Measurements from ENCODE around the gene FLYWCH1. TPM values are rescaled to one million over a fixed set of nuclear protein-coding genes. Genes with fewer than 3 reads are reported as not detected.

FLYWCH1 gene
- total RNA-seq, 3 donors from 2014 or later, result 39.8 to 47.9 (median 46.8) TPM

DNA sequence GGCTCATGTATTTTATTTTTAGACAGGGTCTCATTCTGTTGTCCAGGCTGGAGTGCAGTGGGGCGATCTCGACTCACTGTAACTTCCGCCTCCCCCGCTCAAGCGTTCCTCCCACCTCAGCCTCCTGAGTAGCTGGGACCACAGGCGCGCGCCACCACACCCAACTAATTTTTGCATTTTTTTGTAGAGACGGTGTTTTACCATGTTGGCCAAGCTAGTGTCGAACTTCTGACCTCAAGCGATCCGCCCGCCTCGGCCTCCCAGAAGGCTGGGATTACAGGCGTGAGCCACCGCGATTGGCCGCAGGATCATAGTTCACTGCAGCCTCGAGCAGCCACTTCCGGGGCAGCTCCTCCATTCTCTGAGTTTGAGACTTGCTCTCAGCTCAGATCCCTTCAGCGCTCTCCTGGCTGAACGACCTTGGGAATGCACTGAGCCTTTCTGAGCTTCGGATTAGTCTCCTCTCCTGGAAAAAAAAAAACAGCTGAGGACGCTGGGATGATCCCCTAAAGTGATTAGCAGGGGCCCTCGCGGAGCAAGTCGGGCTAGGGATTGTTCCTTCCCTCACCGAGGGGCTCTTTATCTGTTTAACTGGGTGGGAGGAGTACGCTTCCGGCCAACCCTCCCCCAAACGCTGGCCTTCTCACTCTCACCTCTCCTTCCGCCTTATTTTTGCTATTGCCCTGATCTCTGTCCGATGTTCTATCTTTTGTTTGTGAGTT, 69.6 kb downstream of the FLYWCH1 start:
- Mint-ChIP-seq H3K9me3 (no peaks in the 10 kb centered on the region), H3K4me1 (ENCODE audit: low read depth) (peaks cover 14% of the 10 kb centered on the region), H3K27me3 (ENCODE audit: low read depth) (no peaks in the 10 kb centered on the region), H3K36me3 (ENCODE audit: insufficient read depth) (no peaks in the 10 kb centered on the region), H3K4me3 (peak overlapping the region; percentile 79)
- DNase-seq (no peak), ATAC-seq (no peak)

DNA sequence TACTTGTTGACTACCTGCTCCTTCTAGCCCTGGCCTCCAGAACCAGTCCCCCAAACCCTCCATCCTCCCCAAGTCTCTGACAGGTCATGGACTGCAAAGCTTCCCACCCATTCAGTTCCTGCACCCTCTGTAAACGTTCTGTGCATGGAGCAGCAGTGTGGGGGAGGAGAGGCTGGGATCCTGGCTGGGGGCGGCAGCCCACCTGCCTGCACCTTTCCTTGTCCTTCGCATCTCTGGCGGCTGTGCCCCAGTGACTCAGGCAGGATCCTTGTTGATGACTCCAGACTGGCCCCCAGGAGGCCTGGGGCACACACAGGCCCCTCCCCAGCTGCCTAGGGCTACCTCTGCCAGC, 70.1 kb downstream of the FLYWCH1 start:
- no peak for ATAC-seq
- H3K36me3 Mint-ChIP-seq (ENCODE audit: insufficient read depth), result no peaks in the 10 kb centered on the region
- H3K27me3 Mint-ChIP-seq (ENCODE audit: low read depth), result no peaks in the 10 kb centered on the region
- no peak for DNase-seq
- peak overlapping the region; percentile 79 for H3K4me3 Mint-ChIP-seq
- no peaks in the 10 kb centered on the region for H3K9me3 Mint-ChIP-seq
- H3K4me1 Mint-ChIP-seq (ENCODE audit: low read depth), result peaks cover 14% of the 10 kb centered on the region

DNA sequence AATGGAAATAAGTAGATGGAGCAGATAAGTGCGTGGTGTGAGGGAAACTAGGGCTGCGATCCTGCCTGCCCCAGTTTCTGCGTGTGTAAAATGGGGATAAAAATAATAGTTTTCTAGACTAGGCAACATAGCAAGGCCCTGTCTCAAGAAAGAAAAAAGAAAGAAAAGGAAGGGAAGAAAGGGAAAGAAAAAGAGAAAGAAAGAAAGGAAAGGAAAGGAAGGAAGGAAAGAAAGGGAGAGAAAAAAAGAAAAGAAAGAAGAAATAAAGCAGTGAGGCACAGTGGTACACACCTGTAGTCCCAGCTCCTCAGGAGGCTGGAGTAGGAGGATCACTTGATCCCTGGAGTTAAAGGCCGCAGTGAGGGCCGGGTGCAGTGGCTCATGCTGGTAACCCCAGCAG, 70.7 kb downstream of the FLYWCH1 start:
- Mint-ChIP-seq H3K36me3 (ENCODE audit: insufficient read depth) (no peaks in the 10 kb centered on the region), H3K9me3 (no peaks in the 10 kb centered on the region), H3K4me1 (ENCODE audit: low read depth) (peaks cover 14% of the 10 kb centered on the region), H3K4me3 (no peak overlapping the region), H3K27me3 (ENCODE audit: low read depth) (no peaks in the 10 kb centered on the region)
- DNase-seq (no peak), ATAC-seq (no peak)

DNA sequence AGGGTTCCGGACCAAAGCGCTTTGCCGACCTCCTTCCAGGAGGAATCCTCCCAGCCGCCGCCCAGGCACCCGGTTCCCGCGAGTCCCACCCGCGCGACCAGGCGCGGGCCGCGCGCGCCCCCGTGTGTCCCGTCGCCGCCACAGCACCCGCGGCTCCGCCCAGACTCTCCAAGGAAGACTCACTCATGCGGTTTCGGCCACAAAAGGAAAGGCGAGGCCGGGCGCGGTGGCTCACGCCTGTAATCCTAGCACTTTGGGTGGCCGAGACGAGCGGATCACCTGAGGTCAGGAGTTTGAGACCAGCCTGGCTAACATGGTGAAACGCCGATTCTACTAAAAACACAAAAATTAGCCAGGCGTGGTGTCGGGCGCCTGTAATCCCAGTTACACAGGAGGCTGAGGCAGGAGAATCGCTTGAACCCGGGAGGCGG, 72.0 kb downstream of the FLYWCH1 start:
- Mint-ChIP-seq H3K4me1 (ENCODE audit: low read depth) (peaks cover 14% of the 10 kb centered on the region), H3K27me3 (ENCODE audit: low read depth) (no peaks in the 10 kb centered on the region), H3K4me3 (no peak overlapping the region), H3K36me3 (ENCODE audit: insufficient read depth) (no peaks in the 10 kb centered on the region), H3K9me3 (no peaks in the 10 kb centered on the region)
- DNase-seq, result peak; percentile 52
- peak; percentile 49 to 61 for ATAC-seq

DNA sequence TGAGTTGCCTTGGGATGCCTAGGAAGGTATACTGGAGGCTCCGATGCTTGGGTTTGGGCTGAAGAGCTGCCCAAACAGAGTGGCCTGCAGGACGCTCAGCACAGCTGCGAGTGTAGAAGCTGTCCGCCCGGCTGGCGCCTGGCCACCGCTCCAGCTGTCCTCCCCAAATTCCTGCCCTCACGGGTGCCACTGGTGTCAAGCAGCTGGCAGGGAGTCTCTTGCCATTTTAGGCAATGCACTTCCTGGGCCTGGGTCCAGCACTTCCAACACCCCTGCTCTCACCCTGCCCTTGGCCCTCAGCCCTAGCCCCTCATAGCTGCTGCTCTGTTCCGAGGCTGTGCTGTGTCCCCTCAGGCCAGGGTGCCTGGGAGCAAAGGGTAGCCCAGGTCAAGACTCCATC, 73.7 kb downstream of the FLYWCH1 start:
- ATAC-seq, result no peak
- Mint-ChIP-seq H3K36me3 (ENCODE audit: insufficient read depth) (no peaks in the 10 kb centered on the region), H3K9me3 (no peaks in the 10 kb centered on the region), H3K4me3 (no peak overlapping the region), H3K27me3 (ENCODE audit: low read depth) (no peaks in the 10 kb centered on the region), H3K4me1 (ENCODE audit: low read depth) (peaks cover 14% of the 10 kb centered on the region)
- DNase-seq, result no peak

DNA sequence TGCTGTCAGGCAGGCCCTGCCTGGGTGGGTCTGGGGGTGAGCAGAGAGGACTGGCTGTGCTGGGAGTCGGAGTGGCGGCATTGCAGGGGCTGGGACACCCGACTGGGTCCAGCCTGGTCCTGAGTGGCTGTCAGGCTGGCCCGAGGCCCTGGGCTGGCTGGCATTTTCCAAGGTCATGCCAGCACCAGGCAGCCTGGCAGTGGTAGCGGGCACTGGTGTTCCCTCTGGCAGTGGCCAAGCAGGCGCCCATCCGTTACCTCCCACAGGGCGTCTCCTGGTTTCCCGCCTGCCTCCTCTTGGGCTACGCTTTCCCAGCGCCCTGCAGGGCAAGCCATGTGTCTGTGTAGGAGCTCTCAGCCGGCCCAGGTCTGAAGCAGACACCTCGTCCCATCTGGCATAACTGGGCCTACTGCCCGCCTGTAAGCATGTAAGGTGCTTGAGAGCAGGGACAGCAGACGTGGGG, 74.2 kb downstream of the FLYWCH1 start:
- Mint-ChIP-seq H3K9me3 (no peaks in the 10 kb centered on the region), H3K36me3 (ENCODE audit: insufficient read depth) (no peaks in the 10 kb centered on the region), H3K27me3 (ENCODE audit: low read depth) (no peaks in the 10 kb centered on the region)

DNA sequence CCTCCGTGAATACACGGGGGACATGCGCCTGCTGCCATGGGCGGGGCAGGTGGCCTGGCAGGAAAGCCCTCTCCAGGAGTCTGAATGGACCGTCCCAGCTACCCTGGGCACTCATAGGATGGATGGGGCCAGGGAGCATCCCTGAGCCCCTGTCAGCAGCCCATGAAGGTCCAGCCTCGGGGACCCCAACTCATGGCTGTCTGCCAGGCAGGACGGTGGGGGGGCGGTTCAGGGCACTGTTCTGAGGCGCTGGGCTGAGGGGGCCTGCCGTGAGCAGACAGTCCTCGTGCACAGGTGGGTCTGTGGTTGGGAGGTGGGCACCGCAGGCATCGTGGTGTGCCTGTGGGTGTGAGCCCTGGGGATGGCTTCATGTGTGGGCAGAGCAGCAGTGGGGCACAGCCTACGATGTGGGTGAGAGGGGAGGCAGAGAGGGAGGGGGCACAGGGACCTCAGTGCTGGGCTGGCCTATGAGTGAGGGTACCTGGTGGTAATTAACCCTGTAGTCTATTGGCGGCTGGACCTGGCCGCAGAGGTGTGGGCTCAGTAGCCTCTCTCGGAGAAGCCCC, 75.0 kb downstream of the FLYWCH1 start:
- Mint-ChIP-seq H3K4me3 (no peak overlapping the region), H3K27me3 (ENCODE audit: low read depth) (no peaks in the 10 kb centered on the region), H3K9me3 (no peaks in the 10 kb centered on the region), H3K36me3 (ENCODE audit: insufficient read depth) (no peaks in the 10 kb centered on the region), H3K4me1 (ENCODE audit: low read depth) (peaks cover 4% of the 10 kb centered on the region)
- DNase-seq (no peak), ATAC-seq (no peak)

More for the DNA sequence above, 74.2 kb downstream of the FLYWCH1 start:
- H3K4me3 Mint-ChIP-seq, result no peak overlapping the region
- DNase-seq (no peak), ATAC-seq (no peak)
- peaks cover 10% of the 10 kb centered on the region for H3K4me1 Mint-ChIP-seq (ENCODE audit: low read depth)

DNA sequence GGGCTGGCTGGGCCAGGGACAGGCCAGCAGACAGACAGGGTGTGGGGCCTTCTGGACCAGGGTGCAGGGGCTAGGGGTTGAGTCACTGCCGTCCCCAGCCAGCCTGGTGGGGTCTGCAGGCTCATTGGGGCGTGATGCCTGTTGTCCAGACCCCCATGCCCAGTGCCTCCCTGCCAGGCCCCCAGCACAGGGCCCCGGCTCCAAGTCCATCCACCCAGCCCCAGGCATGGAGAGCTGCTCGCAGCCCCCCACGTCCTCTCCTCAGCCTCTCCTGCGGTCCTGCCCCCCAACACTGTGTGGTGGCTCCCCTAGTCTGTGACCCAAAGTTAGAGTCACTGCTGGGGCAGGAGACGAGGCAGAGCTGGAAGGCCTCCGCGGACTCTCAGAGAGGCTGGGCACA, 75.6 kb downstream of the FLYWCH1 start:
- H3K9me3 Mint-ChIP-seq, result no peaks in the 10 kb centered on the region
- no peak for DNase-seq
- H3K36me3 Mint-ChIP-seq (ENCODE audit: insufficient read depth), result no peaks in the 10 kb centered on the region
- no peak for ATAC-seq
- no peak overlapping the region for H3K4me3 Mint-ChIP-seq
- peaks cover 3% of the 10 kb centered on the region for H3K4me1 Mint-ChIP-seq (ENCODE audit: low read depth)
- H3K27me3 Mint-ChIP-seq (ENCODE audit: low read depth), result no peaks in the 10 kb centered on the region

DNA sequence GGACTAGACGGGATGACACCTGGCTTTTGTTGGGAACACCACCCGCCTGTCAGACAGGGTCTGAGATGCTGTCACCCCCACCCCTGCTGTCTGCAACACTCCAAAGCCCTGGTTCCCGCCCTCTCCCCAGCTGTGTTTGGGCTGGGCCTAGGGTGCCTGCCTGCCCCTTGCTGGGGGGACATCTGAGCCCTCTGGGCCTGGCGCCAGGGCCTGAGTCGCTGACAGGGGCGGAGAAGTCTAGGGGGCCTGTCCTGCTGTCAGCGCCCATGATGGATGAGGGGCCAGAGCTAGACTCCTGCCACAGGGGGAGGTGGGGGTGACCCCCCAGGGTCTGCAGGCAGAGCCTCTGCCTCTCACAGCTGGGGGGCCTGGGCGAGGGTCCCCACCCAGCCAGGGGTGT, 76.1 kb downstream of the FLYWCH1 start:
- ATAC-seq (no peak), DNase-seq (no peak)
- Mint-ChIP-seq H3K9me3 (no peaks in the 10 kb centered on the region), H3K4me1 (ENCODE audit: low read depth) (peaks cover 3% of the 10 kb centered on the region), H3K4me3 (no peak overlapping the region), H3K27me3 (ENCODE audit: low read depth) (no peaks in the 10 kb centered on the region), H3K36me3 (ENCODE audit: insufficient read depth) (no peaks in the 10 kb centered on the region)

DNA sequence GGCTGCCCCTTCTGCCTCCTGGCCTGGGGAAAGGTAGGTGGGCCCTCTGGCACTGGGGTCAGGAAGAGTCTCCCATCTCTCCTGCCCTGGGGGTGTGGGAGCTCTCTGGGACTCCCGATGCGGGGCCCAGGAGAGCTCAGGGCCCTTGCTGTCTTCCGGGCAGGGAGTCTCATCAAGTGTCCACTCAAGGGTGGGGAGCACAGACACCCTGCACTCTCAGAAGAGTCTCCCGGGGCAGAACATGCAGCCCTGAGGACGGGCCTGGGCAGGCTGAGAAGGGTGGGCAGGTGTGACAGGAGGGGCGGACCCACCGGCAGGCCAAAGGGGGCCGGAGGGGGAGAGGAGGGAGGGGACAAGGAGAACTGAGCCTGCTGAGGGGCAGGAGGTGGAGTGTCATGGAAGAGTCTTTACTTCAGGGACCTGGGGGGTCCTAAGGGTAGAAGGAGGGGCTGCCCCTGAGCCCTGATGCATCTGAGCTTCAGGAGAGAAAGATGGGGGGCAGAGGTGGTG, 76.9 kb downstream of the FLYWCH1 start:
- ATAC-seq (no peak), DNase-seq (no peak)
- H3K4me1 Mint-ChIP-seq (ENCODE audit: low read depth), result peaks cover 3% of the 10 kb centered on the region
- no peaks in the 10 kb centered on the region for H3K27me3 Mint-ChIP-seq (ENCODE audit: low read depth)
- no peak overlapping the region for H3K4me3 Mint-ChIP-seq
- no peaks in the 10 kb centered on the region for H3K36me3 Mint-ChIP-seq (ENCODE audit: insufficient read depth)
- H3K9me3 Mint-ChIP-seq, result no peaks in the 10 kb centered on the region

DNA sequence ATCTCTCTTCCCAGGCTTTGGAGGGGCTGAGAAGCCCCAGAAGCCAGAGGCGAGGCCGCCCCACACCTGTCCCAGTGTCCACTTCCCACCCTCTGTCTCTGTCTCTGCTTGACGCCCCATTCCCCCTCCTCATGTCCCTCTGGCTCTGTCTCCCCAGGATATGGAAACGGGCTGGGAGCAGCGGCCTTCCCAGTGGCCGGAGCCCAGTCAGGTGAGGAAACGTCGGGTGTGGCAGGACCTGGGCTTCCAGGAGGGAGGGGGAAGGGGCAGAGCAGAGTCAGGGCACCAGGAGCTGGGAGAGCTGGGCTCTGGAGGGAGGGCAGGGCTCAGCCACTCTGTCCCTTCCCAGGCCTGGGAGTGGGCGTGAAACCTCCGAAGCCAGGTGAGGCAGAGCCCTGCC, 79.2 kb downstream of the FLYWCH1 start:
- ATAC-seq (no peak), DNase-seq (no peak)
- no peak overlapping the region for H3K4me3 Mint-ChIP-seq
- H3K36me3 Mint-ChIP-seq (ENCODE audit: insufficient read depth), result no peaks in the 10 kb centered on the region
- no peaks in the 10 kb centered on the region for H3K4me1 Mint-ChIP-seq (ENCODE audit: low read depth)
- H3K9me3 Mint-ChIP-seq, result no peaks in the 10 kb centered on the region
- no peaks in the 10 kb centered on the region for H3K27me3 Mint-ChIP-seq (ENCODE audit: low read depth)

DNA sequence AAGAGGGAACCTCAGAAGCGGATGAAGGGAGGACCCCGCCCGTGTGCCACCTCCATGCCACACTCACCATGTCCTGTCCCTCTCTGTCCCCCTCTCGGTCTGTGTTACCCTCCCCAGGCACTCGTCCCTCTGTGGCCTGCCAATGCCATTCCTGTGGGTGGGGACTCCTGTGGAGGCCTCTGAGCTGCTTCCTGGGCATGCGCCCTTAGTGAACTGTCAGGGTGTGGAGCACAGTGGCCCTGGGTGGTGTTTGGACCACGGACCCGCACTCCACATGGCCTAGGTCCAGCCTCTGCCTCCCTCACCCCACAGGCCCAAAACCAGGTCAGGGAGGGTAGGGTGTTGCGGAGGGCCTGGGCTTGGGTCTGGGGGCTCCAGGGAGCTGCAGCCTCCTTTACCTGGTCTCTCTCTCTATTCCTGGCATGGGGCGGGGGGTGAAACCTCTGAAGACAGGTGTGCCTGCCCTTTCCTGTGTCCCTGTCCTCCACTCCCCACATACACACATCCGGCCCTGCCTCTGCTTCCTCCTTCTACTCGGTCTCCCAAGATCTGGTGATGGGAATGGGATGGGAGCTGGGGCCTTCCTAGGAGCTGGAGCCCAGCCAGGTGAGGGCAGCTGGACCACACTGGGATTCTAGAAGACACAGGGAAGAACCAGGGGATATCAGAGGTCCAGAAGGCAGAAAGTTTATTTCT, 80.0 kb downstream of the FLYWCH1 start:
- H3K27me3 Mint-ChIP-seq (ENCODE audit: low read depth), result no peaks in the 10 kb centered on the region
- DNase-seq, result no peak

DNA sequence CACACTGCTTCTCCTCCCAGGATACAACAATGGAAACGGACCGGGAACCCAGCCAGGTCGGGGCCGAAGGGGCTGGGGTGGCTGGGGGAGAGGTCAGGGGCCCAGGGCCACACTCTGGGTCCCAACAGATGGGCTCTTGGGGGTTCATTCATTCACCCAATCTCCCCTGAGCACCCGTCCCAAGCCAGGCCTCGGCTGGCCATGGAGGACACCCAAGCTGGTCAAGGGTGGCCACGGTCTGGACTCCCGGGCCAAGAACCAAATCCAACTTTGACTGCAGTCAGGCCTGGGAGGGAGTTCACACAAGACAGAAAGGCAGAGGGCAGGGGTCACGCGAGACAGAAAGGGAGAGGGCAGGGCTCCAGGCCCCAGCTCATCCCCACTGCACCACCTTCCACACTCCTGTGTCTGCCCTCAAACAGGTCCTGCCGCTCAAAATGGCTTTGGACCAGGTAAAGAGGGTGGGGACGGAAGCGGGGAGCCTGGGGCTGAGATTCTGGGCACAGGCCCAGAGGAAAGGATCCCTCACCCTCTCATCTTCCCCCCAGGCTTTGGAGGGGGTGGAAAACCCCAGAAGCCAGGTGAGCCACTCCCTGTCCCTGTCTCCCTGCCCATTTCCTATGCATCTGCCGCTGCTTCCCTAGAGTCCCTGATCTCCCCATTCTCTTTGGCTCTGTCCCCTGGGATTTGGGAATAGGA, 80.8 kb downstream of the FLYWCH1 start:
- DNase-seq, result no peak
- Mint-ChIP-seq H3K27me3 (ENCODE audit: low read depth) (no peaks in the 10 kb centered on the region), H3K4me1 (ENCODE audit: low read depth) (no peaks in the 10 kb centered on the region), H3K9me3 (no peaks in the 10 kb centered on the region), H3K4me3 (no peak overlapping the region), H3K36me3 (ENCODE audit: insufficient read depth) (no peaks in the 10 kb centered on the region)
- ATAC-seq, result no peak

More for the DNA sequence above, 80.0 kb downstream of the FLYWCH1 start:
- ATAC-seq, result no peak
- Mint-ChIP-seq H3K36me3 (ENCODE audit: insufficient read depth) (no peaks in the 10 kb centered on the region), H3K9me3 (no peaks in the 10 kb centered on the region), H3K4me3 (no peak overlapping the region), H3K4me1 (ENCODE audit: low read depth) (no peaks in the 10 kb centered on the region)

DNA sequence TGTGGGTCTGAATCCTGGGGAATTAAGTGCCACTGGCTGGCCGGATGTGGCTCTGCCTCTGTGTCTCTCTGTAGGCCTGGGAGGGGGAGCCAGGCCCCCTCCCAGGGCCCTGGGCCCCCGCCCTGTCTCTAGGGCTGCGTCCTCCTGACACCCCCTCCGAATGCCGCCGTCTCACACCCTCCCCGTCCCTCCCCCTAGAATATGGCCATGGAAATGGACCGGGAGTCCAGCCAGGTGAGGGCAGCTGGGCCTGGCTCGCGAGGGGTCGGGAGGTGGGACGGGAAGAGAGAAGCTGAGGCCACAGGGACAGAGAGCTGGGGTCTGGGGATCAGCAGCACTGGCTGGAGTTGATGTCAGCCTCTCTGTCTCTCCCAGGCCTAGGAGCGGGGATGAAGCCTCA, 84.6 kb downstream of the FLYWCH1 start:
- no peak overlapping the region for H3K4me3 Mint-ChIP-seq
- H3K36me3 Mint-ChIP-seq (ENCODE audit: insufficient read depth), result no peaks in the 10 kb centered on the region
- ATAC-seq, result no peak
- H3K9me3 Mint-ChIP-seq, result no peaks in the 10 kb centered on the region
- H3K27me3 Mint-ChIP-seq (ENCODE audit: low read depth), result peaks cover 3% of the 10 kb centered on the region
- DNase-seq, result no peak
- H3K4me1 Mint-ChIP-seq (ENCODE audit: low read depth), result no peaks in the 10 kb centered on the region

Measured in activated T-cell treated with anti-CD3 and anti-CD28 coated beads, Interleukin-2, amount 50 U/mL, for 4 hours (primary cell).